Purkinje cell (primary cell): ENCODE data around the gene MRPS27. TPM values are rescaled to one million over a fixed set of nuclear protein-coding genes. Genes with fewer than 3 reads are reported as not detected.

ENCODE experiments used
- polyA plus RNA-seq: library from polyadenylated mRNA; unstranded; fragments of >200 nt; fragmentation: Nextera tagmentation; gene quantifications from 2 replicates; pipeline ENCODE4 v1.2.1, GENCODE V29; 2014

Gene MRPS27
- polyA plus RNA-seq, result 19.5 and 27.4 TPM in 2 replicates

GRCh38 chr5:72319976-72320752, at the start of gene MRPS27, which contains the start of gene PTCD2:
TSS of gene MRPS27 (minus strand) at chr5:72320240. CDS start at chr5:72320221, 19 bp downstream.
TSS of gene PTCD2 (plus strand) at chr5:72320373. CDS start at chr5:72320383, 10 bp downstream.

Other genes with a start within 250 kb of the MRPS27 start
- 515 and 658 TPM in 2 replicates for gene MAP1B, start 212.8 kb downstream of the MRPS27 start, polyA plus RNA-seq
- 12.3 and 13.6 TPM in 2 replicates for gene PTCD2, start 133 bp upstream of the MRPS27 start, polyA plus RNA-seq
- gene ZNF366, start 187.2 kb upstream of the MRPS27 start, polyA plus RNA-seq, result not detected in 2 replicates